Coronary artery (tissue), 2 donors: ENCODE measurements around the gene SLC15A4.

Source experiments
- DNase-seq: peaks from one replicate; pipeline ENCODE4 v3.0.0-alpha.2; 2017; ENCODE audit warnings: low spot score
- H3K27ac ChIP-seq, 2 donors: fragments of 200-600 bp; sonication (generic); one replicate each; pipeline ENCODE4 v1.5.1; 2016 to 2019
- H3K4me3 ChIP-seq: fragments of 200-600 bp; sonication (generic); 2 replicates; pipeline ENCODE4 v1.5.1; 2016; ENCODE audit warnings: mild to moderate bottlenecking, moderate library complexity
- CTCF ChIP-seq: fragments of 200-600 bp; sonication (generic); IDR thresholded peaks from one replicate; pipeline ENCODE4 v1.5.1; 2019; ENCODE audit warnings: antibody characterized with exemption

The SLC15A4 gene

GRCh38 chr12:128797119-128798118 lies 26.3 kb downstream of the SLC15A4 start:
- DNase-seq: no peak
- no peak for TF ChIP-seq CTCF
- Histone ChIP-seq H3K27ac (no peak overlapping the region), H3K4me3 (no peak overlapping the region)

- Histone ChIP-seq H3K27ac (no peak overlapping the region), H3K4me3 (no peak overlapping the region)
- no peak for TF ChIP-seq CTCF
- DNase-seq: no peak
Observed at GRCh38 chr12:128796439-128797118, 27.2 kb downstream of the SLC15A4 start.

GRCh38 chr12:128795530-128796361 lies 28.0 kb downstream of the SLC15A4 start:
- no peak for TF ChIP-seq CTCF
- Histone ChIP-seq H3K4me3 (no peak overlapping the region), H3K27ac (no peak overlapping the region)
- DNase-seq: no peak

- H3K27ac ChIP-seq: no peak overlapping the region
- no peak for DNase-seq
- TF ChIP-seq CTCF: no peak
- H3K4me3 ChIP-seq: no peak overlapping the region
Observed at GRCh38 chr12:128794661-128795529, 28.9 kb downstream of the SLC15A4 start.

GRCh38 chr12:128793701-128794100 lies 30.1 kb downstream of the SLC15A4 start:
- Histone ChIP-seq H3K27ac (no peak overlapping the region), H3K4me3 (no peak overlapping the region)
- no peak for DNase-seq
- TF ChIP-seq CTCF: no peak

GRCh38 chr12:128792881-128793280 lies 30.9 kb downstream of the SLC15A4 start:
- Histone ChIP-seq H3K27ac (no peak overlapping the region), H3K4me3 (no peak overlapping the region)
- DNase-seq: no peak
- TF ChIP-seq CTCF: no peak
